OCI-LY1 (cell line): Measurements from ENCODE around the gene CLEC16A.

ENCODE experiments used
- CTCF ChIP-seq: fragments of 200-600 bp; sonication (generic), shearing (Covaris generic); IDR thresholded peaks from 2 replicates; pipeline ENCODE4 v1.5.1; 2017; ENCODE audit warnings: mild to moderate bottlenecking, antibody characterized with exemption, low read length, moderate library complexity, mixed read lengths
- EZH2 ChIP-seq: fragments of 200-600 bp; sonication (generic), shearing (Covaris generic); IDR thresholded peaks from 2 replicates; pipeline ENCODE4 v1.8.0; 2017; ENCODE audit warnings: borderline replicate concordance, mixed run types, mild to moderate bottlenecking, antibody characterized with exemption, low read length, moderate library complexity, mixed read lengths

GRCh38 chr16:11138022-11138768 lies 193.8 kb downstream of the CLEC16A start:
- no peak for TF ChIP-seq CTCF
- TF ChIP-seq EZH2, result no peak
